GM04504 (cell line): ENCODE measurements around the gene TTPAL.

Experiments used
- DNase-seq: peaks from one replicate; pipeline ENCODE4 v3.0.0-alpha.2; 2012; ENCODE audit warnings: low read depth

TTPAL gene

DNA sequence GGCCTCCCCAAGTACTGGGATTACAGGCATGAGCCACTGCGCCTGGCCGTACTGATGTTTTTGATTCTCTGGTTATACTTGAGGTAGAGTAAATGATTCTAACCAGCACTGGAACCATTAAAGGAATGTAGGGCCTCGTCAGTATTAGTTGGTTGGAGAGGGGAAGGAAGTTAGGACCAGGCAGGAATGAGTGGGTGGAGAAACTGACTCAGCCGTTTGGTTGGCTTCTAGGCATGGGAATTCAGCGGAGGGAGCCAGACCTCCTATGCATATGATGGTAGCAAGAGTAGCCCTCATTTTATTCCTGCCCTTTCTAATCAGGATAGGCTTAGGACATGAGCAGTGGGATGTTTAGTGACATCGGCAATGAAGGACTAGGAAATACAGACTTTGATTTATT is 65.2 kb downstream of the TTPAL start:
- DNase-seq, result no peak

DNA sequence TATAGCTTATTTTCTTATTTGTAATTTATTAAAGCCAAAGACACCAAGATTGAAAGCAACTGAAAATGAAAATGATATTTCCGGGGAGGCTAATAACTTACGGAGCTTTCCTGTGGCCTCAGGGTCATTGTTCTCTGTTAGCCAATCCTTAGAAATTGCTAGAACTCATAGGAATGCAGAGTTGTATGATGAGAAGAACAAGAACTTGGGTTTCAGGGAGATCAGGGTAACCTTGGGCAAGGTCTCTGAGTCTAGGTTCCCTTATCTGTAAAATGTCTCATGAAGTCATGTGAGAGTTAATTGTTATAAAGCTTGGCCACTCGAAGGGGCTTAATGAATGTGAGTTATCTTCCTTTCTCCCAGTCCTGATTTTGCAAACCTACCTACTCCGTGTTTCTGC is 66.3 kb downstream of the TTPAL start:
- no peak for DNase-seq

DNA sequence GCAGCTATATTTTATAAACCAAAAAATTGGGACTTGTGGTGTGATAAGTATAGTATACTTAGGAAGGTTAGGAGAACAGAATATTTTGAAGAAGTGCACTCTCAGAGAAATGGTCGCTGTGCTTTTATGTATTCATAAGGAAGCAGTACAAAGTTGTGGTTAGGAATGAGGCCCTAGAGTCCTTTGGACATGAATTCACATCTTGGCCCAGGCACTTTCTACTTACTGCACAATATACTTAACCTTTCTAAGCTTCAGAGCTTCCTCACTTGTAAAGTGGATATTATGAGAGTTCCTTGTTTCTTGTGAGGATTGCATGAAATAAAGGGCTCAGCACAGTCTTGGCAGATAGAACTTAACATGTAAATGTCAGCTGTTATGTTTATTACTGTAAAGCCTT is 67.2 kb downstream of the TTPAL start:
- DNase-seq, result no peak

DNA sequence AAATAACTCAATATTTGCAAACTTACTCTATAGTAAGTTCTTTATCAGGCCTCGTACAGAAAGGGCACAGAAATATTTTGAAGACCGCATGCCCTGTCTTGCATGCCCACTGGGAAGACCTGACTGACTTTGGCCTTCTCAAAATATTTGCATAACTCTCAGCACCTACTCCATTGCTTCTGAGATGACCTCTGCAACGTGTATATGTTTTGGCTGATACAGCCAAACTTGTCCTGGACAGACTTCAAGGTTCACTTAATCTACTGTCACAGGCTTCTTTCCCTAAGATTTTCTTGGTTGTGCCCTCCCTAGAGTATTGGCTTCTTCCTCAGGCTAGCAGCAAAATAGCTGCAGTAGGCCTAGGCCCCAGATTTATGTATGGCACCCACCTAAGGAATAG is 67.7 kb downstream of the TTPAL start:
- no peak for DNase-seq
